IPS DF 6.9 (cell line): ENCODE measurements around the gene TACC3.
A peak's percentile ranks its signal among the peaks of the same experiment; 100 is the strongest.

Experiments used
- DNase-seq: peaks from one replicate; pipeline ENCODE4 v3.0.0-alpha.2; 2013; ENCODE audit warnings: low read depth, low spot score
- H3K27ac ChIP-seq: one replicate; pipeline ENCODE4 v1.5.1; 2013; ENCODE audit warnings: low read length, control low read depth
- H3K27me3 ChIP-seq: 2 replicates; pipeline ENCODE4 v1.6.1; 2013; ENCODE audit warnings: mild to moderate bottlenecking, low read length; ENCODE audit not compliant: control insufficient read depth, insufficient read depth
- H3K36me3 ChIP-seq: 2 replicates; pipeline ENCODE4 v1.6.1; 2013; ENCODE audit warnings: low read length; ENCODE audit not compliant: control insufficient read depth, insufficient read depth
- H3K4me1 ChIP-seq: 2 replicates; pipeline ENCODE4 v1.6.1; 2013; ENCODE audit warnings: low read length; ENCODE audit not compliant: control insufficient read depth, insufficient read depth
- H3K4me3 ChIP-seq: 2 replicates; pipeline ENCODE4 v1.5.1; 2013; ENCODE audit warnings: mild to moderate bottlenecking, low read length
- H3K9me3 ChIP-seq: 2 replicates; pipeline ENCODE4 v1.6.1; 2013; ENCODE audit warnings: low read length, inconsistent platforms; ENCODE audit not compliant: control insufficient read depth, insufficient read depth
- WGBS: extraction: QIAGEN DNeasy Blood & Tissue Kit; methylation state at CpG from one replicate; pipeline ENCODE4 v1.1.7; 2013; ENCODE audit warnings: mixed read lengths, missing lambda C conversion rate; ENCODE audit not compliant: insufficient read length, insufficient coverage; 5-methylcytosine and 5-hydroxymethylcytosine counted together

TACC3 gene

DNA sequence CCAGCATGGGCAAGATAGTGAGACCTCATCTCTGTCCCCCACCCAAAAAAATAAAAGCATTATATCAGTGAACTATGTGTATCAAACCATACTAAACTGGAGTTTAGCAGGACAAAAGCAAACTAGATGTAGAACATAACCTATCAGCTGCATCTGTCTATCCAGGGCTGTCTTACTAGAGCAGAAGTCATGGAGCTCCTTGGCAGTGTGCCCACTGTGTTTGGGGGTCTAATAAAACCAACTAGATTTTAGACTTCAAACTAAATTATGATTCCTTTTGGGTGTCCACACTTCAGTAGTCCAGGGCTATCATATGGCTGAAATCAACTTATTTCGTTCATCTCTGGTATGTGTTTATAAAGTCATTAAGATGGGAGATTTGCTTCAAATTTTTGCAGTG is 17.5 kb upstream of the TACC3 start:
- no CpG with 5 or more reads among the region's 1 CpG for WGBS
- Histone ChIP-seq H3K36me3 (peaks cover 7% of the 10 kb centered on the region; the same call in 1 of the 2 replicates), H3K27ac (no peak overlapping the region)

GRCh38 chr4:1705732-1706131 is 15.6 kb upstream of the TACC3 start:
- Histone ChIP-seq H3K4me1 (no peaks in the 10 kb centered on the region), H3K36me3 (peaks cover 7% of the 10 kb centered on the region; the same call in 1 of the 2 replicates), H3K27me3 (no peaks in the 10 kb centered on the region), H3K9me3 (no peaks in the 10 kb centered on the region), H3K4me3 (no peak overlapping the region), H3K27ac (no peak overlapping the region)
- no CpG with 5 or more reads among the region's 6 CpGs for WGBS
- DNase-seq, result no peak

More for the DNA sequence above, 17.5 kb upstream of the TACC3 start:
- Histone ChIP-seq H3K4me3 (no peak overlapping the region), H3K4me1 (no peaks in the 10 kb centered on the region), H3K9me3 (no peaks in the 10 kb centered on the region), H3K27me3 (no peaks in the 10 kb centered on the region)
- no peak for DNase-seq

GRCh38 chr4:1706358-1706757 is 15.0 kb upstream of the TACC3 start:
- no CpG with 5 or more reads among the region's 6 CpGs for WGBS
- no peak for DNase-seq
- no peaks in the 10 kb centered on the region for H3K27me3 ChIP-seq
- no peaks in the 10 kb centered on the region for H3K9me3 ChIP-seq
- no peak overlapping the region for H3K4me3 ChIP-seq
- no peaks in the 10 kb centered on the region for H3K4me1 ChIP-seq
- H3K27ac ChIP-seq, result no peak overlapping the region
- peaks cover 7% of the 10 kb centered on the region; the same call in 1 of the 2 replicates for H3K36me3 ChIP-seq

DNA sequence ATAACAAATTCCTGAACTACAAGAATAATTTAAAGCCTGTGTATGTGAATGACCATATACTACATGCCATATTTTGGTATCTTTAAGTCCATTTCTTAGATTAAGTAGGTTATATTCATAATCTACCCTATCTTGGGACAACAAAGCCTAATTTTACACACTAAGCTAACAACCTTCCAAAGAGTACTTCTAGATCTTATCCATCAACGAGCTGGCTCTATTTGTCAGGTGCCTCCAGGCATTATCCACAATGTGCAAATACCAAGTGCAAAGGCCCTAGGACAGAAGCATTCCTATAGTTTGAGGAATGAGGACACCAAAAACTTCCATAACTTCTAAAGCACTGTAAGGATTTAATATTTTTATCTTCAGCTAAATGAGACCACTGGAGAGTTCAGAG is 12.7 kb upstream of the TACC3 start:
- H3K27ac ChIP-seq, result no peak overlapping the region

GRCh38 chr4:1711055-1711570 is 10.2 kb upstream of the TACC3 start:
- Histone ChIP-seq H3K36me3 (no peaks in the 10 kb centered on the region), H3K4me3 (peak overlapping the region; percentile 54), H3K4me1 (no peaks in the 10 kb centered on the region), H3K27me3 (no peaks in the 10 kb centered on the region), H3K27ac (no peak overlapping the region), H3K9me3 (no peaks in the 10 kb centered on the region)
- WGBS, result no CpG with 5 or more reads among the region's 22 CpGs
- no peak for DNase-seq

More for the DNA sequence above, 12.7 kb upstream of the TACC3 start:
- H3K36me3 ChIP-seq, result peaks cover 2% of the 10 kb centered on the region; the same call in 1 of the 2 replicates
- H3K27me3 ChIP-seq, result no peaks in the 10 kb centered on the region
- no peak for DNase-seq
- no CpG with 5 or more reads among the region's 1 CpG for WGBS
- no peaks in the 10 kb centered on the region for H3K9me3 ChIP-seq
- no peaks in the 10 kb centered on the region for H3K4me1 ChIP-seq
- no peak overlapping the region for H3K4me3 ChIP-seq

DNA sequence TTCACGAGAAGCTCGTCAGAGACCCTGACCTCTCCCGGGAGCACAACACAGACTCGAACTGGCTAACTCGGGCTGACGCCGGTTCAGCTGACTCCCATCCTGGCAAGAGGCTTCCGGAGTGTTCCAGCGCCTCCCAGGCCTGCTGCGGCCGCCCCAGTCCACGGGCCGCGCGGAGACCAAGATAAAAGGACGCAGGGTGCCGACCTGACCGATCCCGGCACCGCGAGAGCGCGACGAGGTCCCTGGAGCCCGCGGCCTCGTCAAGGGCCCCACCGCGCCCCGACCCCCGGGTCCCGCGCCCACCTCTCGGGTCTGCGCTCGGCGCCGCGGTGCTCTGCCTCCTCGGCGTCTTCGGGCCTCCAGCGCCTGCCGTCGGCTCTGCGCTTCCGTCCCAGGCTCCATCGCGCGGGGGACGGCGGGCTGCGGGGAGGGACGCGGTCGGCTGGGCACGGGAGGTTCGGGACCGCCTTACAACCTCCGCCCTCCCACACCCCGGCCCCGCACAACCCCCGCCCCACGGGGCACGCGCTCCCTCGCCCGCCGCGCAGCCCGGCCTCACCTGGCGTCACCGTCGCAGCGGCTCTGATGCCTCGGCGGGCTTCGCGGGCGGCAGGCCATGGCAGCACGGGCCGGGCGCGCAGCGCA is 9.6 kb upstream of the TACC3 start:
- DNase-seq, result no peak
- no peaks in the 10 kb centered on the region for H3K9me3 ChIP-seq
- H3K27me3 ChIP-seq, result no peaks in the 10 kb centered on the region
- no peaks in the 10 kb centered on the region for H3K4me1 ChIP-seq
- H3K36me3 ChIP-seq, result no peaks in the 10 kb centered on the region; the same call in 1 of the 2 replicates
- WGBS, result no CpG with 5 or more reads among the region's 85 CpGs
- H3K27ac ChIP-seq, result no peak overlapping the region
- H3K4me3 ChIP-seq, result peak overlapping the region; percentile 54

DNA sequence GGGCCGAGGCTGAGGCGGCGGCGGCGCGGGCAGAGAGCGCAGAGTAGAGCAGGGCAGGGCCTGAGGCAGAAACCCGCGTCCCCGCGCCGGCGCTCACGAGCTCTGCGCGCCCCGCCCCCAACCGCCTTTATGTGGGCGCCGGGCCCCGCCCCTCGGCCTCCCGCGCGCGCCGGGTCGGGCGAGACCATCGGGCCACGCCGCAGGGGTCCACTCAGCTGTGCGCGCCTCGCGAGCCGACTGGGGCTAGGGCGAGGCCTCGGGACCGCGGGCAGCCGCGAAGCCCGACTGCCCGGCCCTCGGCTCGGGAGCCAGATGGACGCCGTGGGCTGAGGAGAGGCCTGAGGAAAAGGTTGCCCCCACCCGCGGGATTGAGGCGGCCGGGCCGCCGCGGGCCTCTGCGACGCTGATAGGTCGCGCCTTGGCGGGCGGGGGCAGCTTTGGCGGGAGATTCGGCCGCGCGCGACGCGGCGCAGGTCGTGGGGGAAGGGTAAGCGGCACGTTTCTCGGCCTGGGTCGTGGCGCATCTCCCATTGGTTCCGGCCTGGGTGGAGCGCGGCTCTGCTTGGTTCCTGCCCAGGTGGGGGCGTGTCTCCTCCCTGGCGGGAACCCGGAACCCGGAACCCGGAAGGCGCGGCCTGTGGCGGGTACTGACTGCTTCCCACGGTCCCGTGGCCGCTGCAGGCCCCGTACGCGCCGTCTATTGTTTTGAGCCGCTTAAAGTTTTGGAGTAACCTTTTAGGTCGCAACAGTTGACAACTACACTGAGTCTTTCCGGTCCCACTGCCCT is 8.9 kb upstream of the TACC3 start, which contains the start of gene SLBP:
Gene SLBP, minus strand, starts transcription at position 104 of the 787 bp plus-strand sequence. CDS start 131 bp downstream, outside the sequence.
- peak; percentile 80 for DNase-seq

GRCh38 chr4:1713003-1713851 is 8.1 kb upstream of the TACC3 start:
- H3K27me3 ChIP-seq, result no peaks in the 10 kb centered on the region
- WGBS, result no CpG with 5 or more reads among the region's 35 CpGs
- H3K4me3 ChIP-seq, result peak overlapping the region; percentile 54; the same call in 1 of the 2 replicates
- no peak for DNase-seq
- no peaks in the 10 kb centered on the region for H3K9me3 ChIP-seq
- peaks cover 13% of the 10 kb centered on the region for H3K36me3 ChIP-seq
- no peaks in the 10 kb centered on the region for H3K4me1 ChIP-seq
- no peak overlapping the region for H3K27ac ChIP-seq

More for the DNA sequence above, 8.9 kb upstream of the TACC3 start, which contains the start of gene SLBP:
- H3K27ac ChIP-seq, result no peak within 1 kb of the TSS
- WGBS, result no CpG with 5 or more reads among the region's 98 CpGs
- no peaks in the 10 kb centered on the region for H3K4me1 ChIP-seq
- H3K36me3 ChIP-seq, result peaks cover 5% of the 10 kb centered on the region; the same call in 1 of the 2 replicates
- H3K27me3 ChIP-seq, result no peaks in the 10 kb centered on the region
- peak within 1 kb of the TSS; percentile 54 for H3K4me3 ChIP-seq
- H3K9me3 ChIP-seq, result no peaks in the 10 kb centered on the region

DNA sequence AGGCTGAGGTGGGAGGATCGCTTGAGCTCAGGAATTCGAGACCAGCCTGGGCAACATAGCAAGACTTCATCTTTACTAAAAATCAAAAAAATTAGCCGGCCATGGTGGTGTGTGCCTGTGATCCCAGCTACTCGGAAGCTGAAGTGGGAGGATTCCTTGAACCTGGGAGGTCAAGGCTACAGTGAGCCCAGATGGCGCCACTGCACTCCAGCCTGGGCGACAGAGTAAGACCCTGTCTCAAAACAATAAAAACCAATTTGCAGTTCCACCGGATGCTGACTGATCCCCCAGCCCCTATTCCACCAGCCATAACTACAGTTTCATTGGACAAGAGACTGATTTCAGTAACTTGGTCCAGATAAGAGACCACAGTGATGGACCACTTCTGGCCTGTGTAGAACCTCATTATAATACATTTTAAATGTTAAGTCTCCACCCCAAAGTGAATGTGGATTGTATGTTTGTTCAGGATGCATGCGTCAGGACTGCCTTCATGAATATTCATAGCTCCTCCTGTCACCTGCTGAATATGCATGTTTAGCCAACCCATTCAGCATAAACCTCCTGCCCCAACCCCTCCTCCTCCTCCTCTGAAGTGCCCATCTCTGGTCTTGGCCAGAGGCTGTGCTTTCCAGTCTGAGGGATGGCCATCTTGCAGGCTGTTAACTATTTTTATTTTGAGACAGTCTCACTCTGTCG is 6.9 kb upstream of the TACC3 start:
- no CpG with 5 or more reads among the region's 9 CpGs for WGBS
- DNase-seq, result no peak
- Histone ChIP-seq H3K4me1 (no peaks in the 10 kb centered on the region), H3K4me3 (no peak overlapping the region), H3K9me3 (no peaks in the 10 kb centered on the region), H3K27me3 (no peaks in the 10 kb centered on the region), H3K36me3 (peaks cover 17% of the 10 kb centered on the region), H3K27ac (no peak overlapping the region)
